Left lung (tissue), 10 donors: ENCODE measurements around the gene NCK2. TPM values are rescaled to one million over a fixed set of nuclear protein-coding genes. Genes with fewer than 3 reads are reported as not detected.

Experiments
- ATAC-seq: fragments of 200-7000 bp; cut with Tn5 transposase; one replicate; pipeline ENCODE4 v1.9.1; 2020; ENCODE audit warnings: moderate library complexity
- DNase-seq, 4 donors: peaks; one replicate each; pipeline ENCODE4 v3.0.0-alpha.2; 2013 to 2020
- H3K27ac ChIP-seq, 2 donors: fragments of 200-600 bp; sonication (generic) in 1 of 2; one replicate each; pipeline versions ENCODE4 v1.5.0 to v1.8.0; 2020 to 2021
- H3K27me3 ChIP-seq, 2 donors: fragments of 200-600 bp; sonication (generic) in 1 of 2; one replicate each; pipeline versions ENCODE4 v1.5.0 to v1.8.0; 2020 to 2021
- H3K36me3 ChIP-seq, 2 donors: fragments of 200-600 bp; sonication (generic) in 1 of 2; one replicate each; pipeline versions ENCODE4 v1.5.0 to v1.8.0; 2020 to 2021
- H3K4me1 ChIP-seq, 2 donors: fragments of 200-600 bp; one replicate each; pipeline ENCODE4 v1.8.0; 2021
- H3K4me3 ChIP-seq, 2 donors: fragments of 200-600 bp; sonication (generic) in 1 of 2; one replicate each; pipeline versions ENCODE4 v1.5.0 to v1.8.0; 2020 to 2021; ENCODE audit warnings: mild to moderate bottlenecking in 1 of 2
- H3K9me3 ChIP-seq, 2 donors: fragments of 200-600 bp; sonication (generic) in 1 of 2; one replicate each; pipeline versions ENCODE4 v1.5.0 to v1.8.0; 2020 to 2021
- CTCF ChIP-seq, 2 donors: fragments of 200-600 bp; sonication (generic) in 1 of 2; IDR thresholded peaks; one replicate each; pipeline versions ENCODE4 v1.5.0 to v1.8.0; 2021; ENCODE audit warnings: antibody characterized with exemption in 2 of 2
- intact Hi-C, 2 donors: fragments of 100-400 bp; cut with DNase I; formaldehyde crosslinking; loops; one replicate each; pipeline versions ENCODE4 v1.11.2 to v1.14.2; 2022
- polyA plus RNA-seq, 6 donors: library from polyadenylated mRNA; unstranded; fragments of 120-200 nt; gene quantifications; one replicate each; pipeline ENCODE4 v1.2.1, GENCODE V29; 2013; ENCODE audit not compliant: insufficient read length in 6 of 6
- total RNA-seq, 2 donors: library from RNA; stranded (reverse); fragmentation: NEBNext Ultra II Directional; extraction: Animal tissue kit (Norgen Biotek cat#: 25700); gene quantifications; one replicate each; pipeline ENCODE4 v1.2.1, GENCODE V29; 2021
- donor health status: DM: no; HTN: yes; CAD: no.
- donor health status: DM: no; HTN: no; CAD: no.

NCK2 gene
- total and polyA plus RNA-seq, 8 donors = 37.6 to 88.5 (median 71.7) TPM

- Histone ChIP-seq H3K4me1 (peaks cover 5 to 63% of the 10 kb centered on the region in 2 donors), H3K9me3 (no peaks in the 10 kb centered on the region), H3K4me3 (no peak overlapping the region), H3K27me3 (no peaks in the 10 kb centered on the region), H3K36me3 (no peaks in the 10 kb centered on the region), H3K27ac (no peak overlapping the region)
- no peak for TF ChIP-seq CTCF (IDR thresholded peaks at IDR 0.05)
- no peak for DNase-seq
- no peak for ATAC-seq
- intact Hi-C loops = no loop called here
These were observed 38.5 kb downstream of the NCK2 start for GRCh38 chr2:105783151-105783738.

- Histone ChIP-seq H3K4me3 (no peak overlapping the region), H3K36me3 (no peaks in the 10 kb centered on the region), H3K27me3 (no peaks in the 10 kb centered on the region), H3K4me1 (peaks cover 5 to 70% of the 10 kb centered on the region in 2 donors), H3K27ac (no peak overlapping the region), H3K9me3 (no peaks in the 10 kb centered on the region)
- DNase-seq (no peak), ATAC-seq (no peak)
- intact Hi-C loops = no loop called here
- TF ChIP-seq CTCF (IDR thresholded peaks at IDR 0.05) = no peak
These were observed 39.3 kb downstream of the NCK2 start for GRCh38 chr2:105783972-105784371.

GRCh38 chr2:105784589-105784988, 39.9 kb downstream of the NCK2 start:
- Histone ChIP-seq H3K27ac (no peak overlapping the region), H3K27me3 (no peaks in the 10 kb centered on the region), H3K4me3 (no peak overlapping the region), H3K9me3 (no peaks in the 10 kb centered on the region), H3K36me3 (no peaks in the 10 kb centered on the region), H3K4me1 (peaks cover 5 to 74% of the 10 kb centered on the region in 2 donors)
- no peak for ATAC-seq
- no peak for DNase-seq
- intact Hi-C loops = no loop called here
- no peak for TF ChIP-seq CTCF (IDR thresholded peaks at IDR 0.05)

- no peak for DNase-seq
- no peak for TF ChIP-seq CTCF (IDR thresholded peaks at IDR 0.05)
- Histone ChIP-seq H3K27me3 (no peaks in the 10 kb centered on the region), H3K27ac (no peak overlapping the region), H3K9me3 (no peaks in the 10 kb centered on the region), H3K36me3 (no peaks in the 10 kb centered on the region), H3K4me1 (peaks cover 9 to 81% of the 10 kb centered on the region in 2 donors), H3K4me3 (no peak overlapping the region)
- ATAC-seq = no peak
- intact Hi-C loops = no loop called here
These were observed 40.6 kb downstream of the NCK2 start for GRCh38 chr2:105785095-105785847.
